Stomach (tissue), 4 donors: Measurements from ENCODE around the gene RXRA.

Experiments used
- CTCF ChIP-seq, 7 experiments: fragments of 450-650 bp in 4 of 7; fragments of 200-600 bp in 3 of 7; sonication (generic) in 3 of 7; IDR thresholded peaks; one replicate each; pipeline ENCODE4 v1.5.1; 2016 to 2019; ENCODE audit warnings: antibody characterized with exemption in 7 of 7, control low read depth in 2 of 7, mild to moderate bottlenecking in 1 of 7
- EP300 ChIP-seq: sonication (generic); formaldehyde crosslinking; IDR thresholded peaks from one replicate; pipeline ENCODE4 v1.6.1; 2017; ENCODE audit warnings: antibody characterized with exemption
- POLR2A ChIP-seq, 4 donors: fragments of 450-650 bp; IDR thresholded peaks; one replicate each; pipeline ENCODE4 v1.6.1; 2016; ENCODE audit warnings: antibody characterized with exemption in 4 of 4, control low read depth in 2 of 4, mild to moderate bottlenecking in 1 of 4, moderate library complexity in 1 of 4
- POLR2AphosphoS5 ChIP-seq, 3 donors: sonication (generic); formaldehyde crosslinking; IDR thresholded peaks; one replicate each; pipeline ENCODE4 v1.6.1; 2016; ENCODE audit warnings: antibody characterized with exemption in 3 of 3

- TF ChIP-seq POLR2A (IDR thresholded peaks at IDR 0.05) (no peak), CTCF (IDR thresholded peaks at IDR 0.05) (no peak), POLR2AphosphoS5 (IDR thresholded peaks at IDR 0.05) (no peak), EP300 (no peak)
Measured at GRCh38 chr9:134383148-134383547, 56.9 kb downstream of the RXRA start.
